GOT3 (cell line): ENCODE data around the gene ABHD6.
"Not testable (repeated sequence)": the region's sequence is repeated elsewhere in the genome, so short reads cannot be mapped to it uniquely, and the experiment has no call there.

Experiments
- DNase-seq: peaks from one replicate; lab custom pipeline; 2025; ENCODE audit warnings: mixed read lengths; lab: John Stamatoyannopoulos, UW

The ABHD6 gene

DNA sequence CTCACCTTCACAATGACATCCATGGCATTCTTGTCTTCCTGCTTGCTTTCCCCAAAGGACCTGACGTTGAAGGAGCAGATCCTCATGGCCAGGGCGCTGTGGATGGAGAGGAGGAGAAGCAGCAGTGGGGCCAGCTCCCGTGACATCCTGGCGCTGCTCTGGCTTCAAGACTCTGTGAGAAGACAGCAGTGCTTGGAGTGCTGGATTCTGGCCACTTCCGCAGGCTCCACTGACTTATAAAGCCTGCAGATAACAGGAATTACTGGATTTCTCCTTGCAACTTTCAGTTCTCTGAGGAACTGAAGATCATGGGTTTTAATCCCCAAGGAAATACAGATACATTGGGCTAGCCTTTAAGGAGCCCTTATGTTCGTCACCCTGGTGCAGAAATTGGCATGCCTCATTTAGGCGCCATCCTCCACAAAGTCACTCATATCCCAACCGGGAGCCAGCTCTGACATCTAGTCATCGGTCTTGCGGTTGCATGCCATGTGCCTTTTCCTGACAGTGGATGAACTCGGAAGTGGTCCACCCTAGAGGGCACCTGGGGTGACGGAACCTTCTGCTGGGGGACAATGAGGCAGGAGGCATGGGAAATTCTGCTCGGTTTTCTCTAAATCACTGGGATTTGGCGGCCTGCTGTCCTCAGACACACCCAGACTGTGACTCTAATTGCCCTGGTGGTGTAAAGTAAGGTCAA, 26.7 kb upstream of the ABHD6 start, which contains the start of gene DNASE1L3:
Gene DNASE1L3, minus strand, starts transcription at position 212 of the 700 bp plus-strand sequence. Its CDS starts 66 bp downstream, at position 146.
- no peak for DNase-seq

DNA sequence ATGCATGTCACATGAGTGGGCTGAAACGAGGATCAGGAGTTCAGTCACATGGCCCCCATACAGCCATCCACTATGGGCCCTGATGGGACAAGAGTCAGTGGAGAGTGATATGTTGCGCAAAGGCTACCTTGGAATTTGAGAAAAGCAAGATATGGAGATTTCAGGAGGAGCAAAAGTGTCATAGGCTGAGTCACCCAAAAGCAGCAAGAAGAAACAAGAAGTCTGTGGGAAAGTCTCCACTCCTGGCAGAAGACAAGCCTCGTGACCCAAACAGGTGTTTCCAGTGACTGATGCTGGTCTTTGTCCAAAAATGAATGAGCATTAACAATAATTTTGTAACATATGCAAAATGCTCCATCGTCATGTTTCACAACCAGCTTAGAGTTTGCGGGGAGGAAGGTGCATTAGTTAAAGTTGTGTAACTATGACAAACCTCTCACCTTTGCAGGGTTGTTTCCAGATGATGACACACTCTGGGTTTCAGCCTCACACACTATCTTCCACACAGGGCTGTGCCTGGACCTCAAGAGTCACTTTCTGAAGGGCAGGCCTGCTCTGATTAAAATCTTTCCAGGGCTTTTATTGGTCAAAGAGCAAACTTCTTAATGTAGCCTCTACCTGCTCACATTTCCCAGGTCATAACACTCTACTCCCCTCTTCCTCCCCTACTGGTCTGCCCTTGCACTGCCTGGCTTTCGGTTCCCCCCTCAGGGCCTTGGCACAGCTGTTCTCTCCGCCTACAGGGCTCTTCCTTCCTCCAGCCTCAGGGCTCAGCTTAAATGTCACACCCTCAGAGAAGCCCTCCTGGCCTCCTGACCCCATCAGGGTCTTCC, 22.9 kb upstream of the ABHD6 start:
- DNase-seq = no peak

GRCh38 chr3:58215317-58216025, 22.1 kb upstream of the ABHD6 start:
- no peak for DNase-seq

- DNase-seq = no peak
These were observed 20.9 kb upstream of the ABHD6 start for GRCh38 chr3:58216496-58217195.

DNA sequence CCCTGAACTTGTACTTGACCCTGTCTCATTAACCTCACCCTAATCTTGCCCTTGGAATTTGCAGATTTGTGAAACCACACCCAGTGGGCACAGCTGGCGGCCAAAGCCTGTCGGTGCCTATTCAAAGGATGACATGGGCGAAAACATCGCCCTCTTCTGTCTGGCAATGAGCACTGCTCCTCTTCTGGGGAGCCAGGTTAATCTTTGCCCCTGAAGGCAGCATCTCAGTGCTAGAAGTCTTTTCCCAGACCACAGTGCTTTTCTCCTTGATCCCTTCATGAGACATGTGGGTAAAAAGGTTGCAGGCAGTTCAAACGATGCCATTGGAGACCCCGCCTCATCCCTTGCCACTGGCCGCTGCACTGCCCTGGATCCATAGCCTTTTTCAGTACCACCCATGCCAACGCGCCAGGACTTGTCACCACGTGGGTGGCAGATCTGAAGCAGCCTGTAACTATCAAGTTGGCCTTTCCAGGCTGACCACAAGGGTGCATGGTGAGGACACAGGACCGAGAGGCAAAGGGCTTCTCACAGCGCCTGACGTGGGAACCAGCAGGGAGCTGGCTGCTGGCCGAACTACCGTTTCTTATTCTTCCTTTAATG, 20.3 kb upstream of the ABHD6 start:
- peak; percentile 46 for DNase-seq

DNA sequence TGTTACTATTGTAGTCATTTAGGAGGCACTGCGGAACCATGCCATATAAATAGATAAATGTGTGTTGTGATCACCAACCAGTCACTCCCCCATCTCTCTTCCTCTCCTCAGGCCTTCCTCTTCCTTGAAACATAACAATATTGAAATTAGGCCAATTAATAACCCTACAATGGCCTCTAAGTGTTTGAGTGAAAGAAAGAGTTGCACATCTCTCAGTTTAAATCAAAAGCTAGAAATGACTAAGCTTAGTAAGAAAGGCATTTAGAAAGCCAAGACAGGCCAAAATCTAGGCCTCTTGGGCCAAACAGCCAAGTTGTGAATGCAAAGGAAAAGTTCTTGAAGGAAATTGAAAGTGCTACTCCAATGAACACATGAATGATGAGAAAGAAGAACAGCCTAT, 18.7 kb upstream of the ABHD6 start:
- no peak for DNase-seq

GRCh38 chr3:58222161-58222724, 15.3 kb upstream of the ABHD6 start:
- DNase-seq = no peak

- DNase-seq = no peak
These were observed 13.7 kb upstream of the ABHD6 start for GRCh38 chr3:58223855-58224254.

- DNase-seq = not testable (repeated sequence)
These were observed 9.7 kb upstream of the ABHD6 start for GRCh38 chr3:58227933-58228332.

- no peak for DNase-seq
These were observed 6.6 kb upstream of the ABHD6 start for GRCh38 chr3:58230876-58231552.

GRCh38 chr3:58231666-58232065, 5.9 kb upstream of the ABHD6 start:
- no peak for DNase-seq

DNA sequence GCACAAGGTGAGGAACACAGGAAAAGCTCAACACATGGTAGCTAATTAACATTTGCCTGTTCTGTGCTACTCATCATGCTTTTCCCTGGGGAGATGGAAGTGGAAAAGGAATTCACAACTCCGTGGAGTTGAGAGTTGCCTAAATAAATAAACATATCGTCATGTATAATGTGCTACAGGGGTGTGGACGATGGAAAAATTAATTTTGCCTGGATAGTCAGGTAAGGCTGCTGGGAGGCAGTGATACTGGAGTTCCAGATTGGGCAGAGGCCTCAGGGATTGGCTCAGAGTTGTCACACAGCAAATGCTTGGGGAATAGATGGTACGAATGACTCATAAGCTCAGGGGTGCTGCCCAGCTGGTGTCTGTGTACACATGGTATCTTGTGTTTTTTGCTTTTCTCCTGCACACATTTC, 3.1 kb upstream of the ABHD6 start:
- no peak for DNase-seq

DNA sequence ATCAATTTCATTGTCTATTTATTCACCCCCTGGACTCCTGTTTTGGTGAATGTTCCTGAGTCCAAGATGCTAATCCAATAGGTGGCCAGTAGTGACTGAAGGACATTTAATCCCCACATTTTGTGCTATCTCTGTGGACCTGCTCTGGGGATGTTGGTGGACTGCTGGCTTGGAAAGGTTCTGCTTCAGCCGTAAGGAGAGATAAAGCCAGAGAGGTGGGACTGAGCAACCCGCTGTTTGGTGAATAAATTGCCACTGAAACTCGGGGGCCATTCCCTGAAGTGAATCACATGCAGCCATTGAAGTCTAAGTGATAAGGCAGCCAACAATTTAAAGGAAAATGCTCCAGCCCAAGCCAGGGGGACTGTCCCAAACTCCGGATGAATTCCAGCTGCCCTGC, 1.6 kb upstream of the ABHD6 start:
- DNase-seq = no peak

- DNase-seq = no peak
These were observed 910 bp upstream of the ABHD6 start for GRCh38 chr3:58236527-58237237.

- no peak for DNase-seq
These were observed 519 bp downstream of the ABHD6 start for GRCh38 chr3:58237941-58238681.

DNA sequence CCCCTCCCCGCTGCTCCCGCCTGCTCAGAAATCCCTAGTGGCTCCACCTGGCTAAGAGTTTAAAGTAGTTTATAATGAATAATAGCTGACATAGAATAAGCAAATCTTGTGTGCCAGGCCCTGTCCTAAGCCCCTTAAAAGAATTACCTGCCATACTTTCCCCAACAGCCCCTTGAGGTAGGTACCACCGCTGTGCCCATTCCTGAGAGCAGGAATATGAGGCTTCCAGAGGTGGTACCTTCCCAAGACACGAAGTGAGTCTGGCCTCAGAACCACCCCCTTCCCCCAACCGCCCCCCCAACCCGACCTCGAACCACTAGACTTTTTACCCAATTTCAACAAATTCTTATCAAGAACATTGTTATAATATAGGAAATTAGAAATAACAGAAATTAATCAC, 1.2 kb downstream of the ABHD6 start:
- DNase-seq = no peak

- DNase-seq = no peak
These were observed 3.9 kb downstream of the ABHD6 start for GRCh38 chr3:58241306-58242044.

- DNase-seq = no peak
These were observed 4.7 kb downstream of the ABHD6 start for GRCh38 chr3:58242340-58242739.

GRCh38 chr3:58242860-58243259, 5.3 kb downstream of the ABHD6 start:
- not testable (repeated sequence) for DNase-seq
